ENCODE measurements around the gene GIPC3.
"Not testable (repeated sequence)": the region's sequence is repeated elsewhere in the genome, so short reads cannot be mapped to it uniquely, and the experiment has no call there.

Gene GIPC3

GRCh38 chr19:3627351-3627723 lies 42.1 kb downstream of the GIPC3 start:
- DNase-seq (ENCODE audit: low read depth) = no peak
- no peak for TF ChIP-seq CTCF (IDR thresholded peaks at IDR 0.05; ENCODE audit: low read length, missing control alignments)
- H3K4me3 ChIP-seq (replicated peaks; ENCODE audit: low read depth, low read length) = peak overlapping the region; percentile 31

- DNase-seq (ENCODE audit: low read depth); H3K4me3 ChIP-seq (replicated peaks; ENCODE audit: low read depth, low read length): not testable (repeated sequence)
These were observed 43.5 kb downstream of the GIPC3 start for GRCh38 chr19:3628766-3629165.

GRCh38 chr19:3631053-3631861 lies 46.0 kb downstream of the GIPC3 start:
- DNase-seq (ENCODE audit: low read depth) = no peak
- TF ChIP-seq CTCF (IDR thresholded peaks at IDR 0.05; ENCODE audit: low read length, missing control alignments) = no peak
- no peak overlapping the region for H3K4me3 ChIP-seq (replicated peaks; ENCODE audit: low read depth, low read length)

- TF ChIP-seq CTCF (IDR thresholded peaks at IDR 0.05; ENCODE audit: low read length, missing control alignments) = no peak
- no peak for DNase-seq (ENCODE audit: low read depth)
- H3K4me3 ChIP-seq (replicated peaks; ENCODE audit: low read depth, low read length) = no peak overlapping the region
These were observed 46.8 kb downstream of the GIPC3 start for GRCh38 chr19:3632098-3632497.

- TF ChIP-seq CTCF (IDR thresholded peaks at IDR 0.05; ENCODE audit: low read length, missing control alignments) = no peak
These were observed 47.7 kb downstream of the GIPC3 start for GRCh38 chr19:3632739-3633558.

GRCh38 chr19:3633559-3633988 lies 48.3 kb downstream of the GIPC3 start:
- TF ChIP-seq CTCF (IDR thresholded peaks at IDR 0.05; ENCODE audit: low read length, missing control alignments) = no peak
- DNase-seq (ENCODE audit: low read depth) = no peak
- H3K4me3 ChIP-seq (replicated peaks; ENCODE audit: low read depth, low read length) = no peak overlapping the region

More at GRCh38 chr19:3632739-3633558, 47.7 kb downstream of the GIPC3 start:
- H3K4me3 ChIP-seq (replicated peaks; ENCODE audit: low read depth, low read length) = no peak overlapping the region
- no peak for DNase-seq (ENCODE audit: low read depth)

GRCh38 chr19:3634496-3635045 lies 49.3 kb downstream of the GIPC3 start:
- no peak for DNase-seq (ENCODE audit: low read depth)
- no peak for TF ChIP-seq CTCF (IDR thresholded peaks at IDR 0.05; ENCODE audit: low read length, missing control alignments)
- no peak overlapping the region for H3K4me3 ChIP-seq (replicated peaks; ENCODE audit: low read depth, low read length)

Data from fibroblast of pulmonary artery (primary cell).